ENCODE results near the gene HOXA3.

The HOXA3 gene

DNA sequence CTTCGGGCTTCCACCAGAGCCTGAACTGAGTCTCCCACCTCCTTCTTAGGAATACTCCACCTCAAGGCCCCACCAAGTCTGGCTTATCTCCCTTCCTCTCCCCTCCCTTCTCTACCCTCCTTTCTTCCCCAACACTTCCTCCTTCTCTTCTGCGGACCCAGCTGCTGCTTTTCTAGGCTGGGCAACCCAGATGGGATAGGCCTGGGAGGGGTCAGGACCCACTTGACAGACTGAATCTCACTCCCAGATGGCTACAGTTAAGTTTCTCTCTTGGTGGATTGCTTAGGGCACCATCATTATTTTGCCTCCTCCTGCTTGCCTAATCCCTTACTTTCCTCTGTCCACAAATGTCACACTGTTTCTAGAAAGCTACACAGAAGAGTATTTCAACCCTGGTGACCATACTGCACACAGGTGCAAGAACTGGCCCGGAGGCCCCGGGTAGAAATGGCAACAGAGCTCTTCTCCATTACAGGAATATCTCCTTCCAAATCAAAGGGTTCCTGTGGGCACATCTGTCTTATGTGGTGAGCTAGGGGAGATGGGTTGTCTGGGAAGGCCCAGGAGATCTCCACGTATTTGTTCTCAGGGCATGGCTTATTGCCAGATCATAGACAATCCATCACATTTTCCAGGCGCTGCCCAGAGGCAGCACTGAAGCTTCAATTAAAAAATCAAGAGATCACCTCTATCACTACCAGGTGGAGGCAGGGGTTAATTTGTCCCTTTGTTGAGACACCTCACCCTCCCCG lies 37.8 kb upstream of the HOXA3 start:
- no peak for DNase-seq
- H3K4me3 ChIP-seq (ENCODE audit: low read depth, low read length) = no peak overlapping the region
- peaks cover 98% of the 10 kb centered on the region for H3K27me3 ChIP-seq (replicated peaks)
- H3K27ac ChIP-seq = no peak overlapping the region
- TF ChIP-seq, protein P1, sequence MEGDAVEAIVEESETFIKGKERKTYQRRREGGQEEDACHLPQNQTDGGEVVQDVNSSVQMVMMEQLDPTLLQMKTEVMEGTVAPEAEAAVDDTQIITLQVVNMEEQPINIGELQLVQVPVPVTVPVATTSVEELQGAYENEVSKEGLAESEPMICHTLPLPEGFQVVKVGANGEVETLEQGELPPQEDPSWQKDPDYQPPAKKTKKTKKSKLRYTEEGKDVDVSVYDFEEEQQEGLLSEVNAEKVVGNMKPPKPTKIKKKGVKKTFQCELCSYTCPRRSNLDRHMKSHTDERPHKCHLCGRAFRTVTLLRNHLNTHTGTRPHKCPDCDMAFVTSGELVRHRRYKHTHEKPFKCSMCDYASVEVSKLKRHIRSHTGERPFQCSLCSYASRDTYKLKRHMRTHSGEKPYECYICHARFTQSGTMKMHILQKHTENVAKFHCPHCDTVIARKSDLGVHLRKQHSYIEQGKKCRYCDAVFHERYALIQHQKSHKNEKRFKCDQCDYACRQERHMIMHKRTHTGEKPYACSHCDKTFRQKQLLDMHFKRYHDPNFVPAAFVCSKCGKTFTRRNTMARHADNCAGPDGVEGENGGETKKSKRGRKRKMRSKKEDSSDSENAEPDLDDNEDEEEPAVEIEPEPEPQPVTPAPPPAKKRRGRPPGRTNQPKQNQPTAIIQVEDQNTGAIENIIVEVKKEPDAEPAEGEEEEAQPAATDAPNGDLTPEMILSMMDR (IDR thresholded peaks at IDR 0.05; ENCODE audit: low read depth, low read length, missing control alignments) = no peak
- no peaks in the 10 kb centered on the region for H3K36me3 ChIP-seq (replicated peaks)
- in situ Hi-C loops (cut with HindIII; ENCODE audit: low pct_ligation_motif_present, low sequenced_read_pairs) = no loop called here

DNA sequence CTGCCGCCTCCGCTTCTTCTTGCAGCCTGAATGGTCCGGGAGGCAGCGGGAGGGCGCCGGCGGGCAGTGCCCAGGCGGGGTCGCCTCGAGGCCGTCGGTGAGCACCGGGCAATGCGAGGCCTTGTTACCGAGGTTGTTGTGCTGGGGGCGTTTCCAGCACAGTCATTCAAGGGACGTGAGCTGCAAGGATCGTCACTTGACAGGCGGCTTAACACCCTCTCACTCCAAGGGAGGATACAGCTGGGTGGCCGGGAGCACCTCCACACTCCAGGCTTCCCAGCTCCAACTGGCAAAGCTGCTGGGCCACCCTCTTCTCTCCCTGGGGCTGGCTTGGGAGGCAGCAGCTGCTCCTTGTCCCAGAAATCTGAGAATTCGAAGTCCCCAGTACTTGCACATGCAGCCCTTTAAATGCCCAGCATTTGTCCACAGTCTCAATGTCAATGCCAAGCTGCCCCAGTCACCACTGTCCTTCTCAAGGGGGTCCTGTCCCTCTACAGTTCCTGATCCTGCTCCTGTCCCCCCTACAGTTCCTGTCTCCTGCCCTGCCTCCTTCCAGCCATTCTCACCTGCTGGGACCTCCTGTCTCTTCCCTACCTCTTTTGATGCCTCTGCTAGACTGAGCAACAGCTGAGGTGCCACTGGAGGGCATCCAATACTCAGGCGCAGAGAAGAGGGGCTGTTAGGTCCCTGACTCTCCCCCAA lies 37.1 kb upstream of the HOXA3 start:
- no peak for DNase-seq
- no peak overlapping the region for H3K4me3 ChIP-seq (ENCODE audit: low read depth, low read length)
- no peaks in the 10 kb centered on the region for H3K36me3 ChIP-seq (replicated peaks)
- H3K27ac ChIP-seq = no peak overlapping the region
- in situ Hi-C loops (cut with HindIII; ENCODE audit: low pct_ligation_motif_present, low sequenced_read_pairs) = no loop called here
- H3K27me3 ChIP-seq (replicated peaks) = peaks cover 98% of the 10 kb centered on the region
- TF ChIP-seq, protein P1 (IDR thresholded peaks at IDR 0.05; ENCODE audit: low read depth, low read length, missing control alignments) = no peak

DNA sequence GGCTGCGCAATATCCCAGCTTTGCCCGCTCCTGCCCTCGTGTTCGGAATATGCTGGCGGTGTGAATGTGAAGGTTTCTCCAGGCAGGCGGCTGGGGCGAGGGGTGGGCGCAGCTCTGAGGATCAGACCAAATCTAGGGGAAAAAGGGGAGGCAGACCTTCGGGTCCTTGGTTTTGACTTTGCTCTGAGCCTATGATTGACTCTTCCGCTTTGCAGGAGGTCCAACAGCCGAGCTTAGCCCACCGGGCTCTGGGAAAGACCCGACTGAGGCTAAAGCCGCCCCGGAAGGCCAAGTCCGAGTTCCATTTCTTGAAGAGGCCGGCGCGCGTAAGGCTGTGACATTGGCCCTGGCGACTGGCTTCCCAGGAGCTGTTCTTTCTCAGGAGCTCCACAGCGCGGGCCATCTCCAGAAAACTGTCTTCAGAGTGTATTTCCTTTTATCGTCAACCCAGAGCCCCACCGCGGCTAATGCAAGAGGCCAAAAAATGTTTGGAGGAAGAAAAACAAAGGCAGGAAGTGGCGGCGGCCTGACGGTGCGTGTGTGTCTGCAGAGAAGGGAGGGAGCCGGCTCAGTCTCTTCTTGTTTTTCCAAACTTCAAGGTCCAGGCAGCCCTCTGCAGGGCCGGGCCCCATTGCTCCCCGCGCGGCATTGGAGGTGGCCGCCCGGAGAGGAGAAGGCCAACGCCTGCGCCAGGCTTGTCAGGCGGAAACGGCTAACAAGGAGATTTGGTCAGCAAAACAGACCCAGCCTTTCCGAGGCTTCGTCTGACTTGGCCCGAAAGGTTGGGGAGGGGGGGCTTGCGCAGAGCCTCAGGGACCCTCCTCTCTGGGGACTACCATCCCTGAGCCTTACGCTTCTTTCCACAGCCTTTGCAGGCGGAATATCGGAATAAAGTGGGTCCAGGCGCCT lies 36.3 kb upstream of the HOXA3 start:
- Histone ChIP-seq H3K36me3 (replicated peaks) (no peaks in the 10 kb centered on the region), H3K27ac (no peak overlapping the region), H3K4me3 (ENCODE audit: low read depth, low read length) (no peak overlapping the region), H3K27me3 (replicated peaks) (peaks cover 98% of the 10 kb centered on the region)
- TF ChIP-seq, protein P1 (IDR thresholded peaks at IDR 0.05; ENCODE audit: low read depth, low read length, missing control alignments) = no peak
- DNase-seq = no peak
- in situ Hi-C loops (cut with HindIII; ENCODE audit: low pct_ligation_motif_present, low sequenced_read_pairs) = no loop called here

DNA sequence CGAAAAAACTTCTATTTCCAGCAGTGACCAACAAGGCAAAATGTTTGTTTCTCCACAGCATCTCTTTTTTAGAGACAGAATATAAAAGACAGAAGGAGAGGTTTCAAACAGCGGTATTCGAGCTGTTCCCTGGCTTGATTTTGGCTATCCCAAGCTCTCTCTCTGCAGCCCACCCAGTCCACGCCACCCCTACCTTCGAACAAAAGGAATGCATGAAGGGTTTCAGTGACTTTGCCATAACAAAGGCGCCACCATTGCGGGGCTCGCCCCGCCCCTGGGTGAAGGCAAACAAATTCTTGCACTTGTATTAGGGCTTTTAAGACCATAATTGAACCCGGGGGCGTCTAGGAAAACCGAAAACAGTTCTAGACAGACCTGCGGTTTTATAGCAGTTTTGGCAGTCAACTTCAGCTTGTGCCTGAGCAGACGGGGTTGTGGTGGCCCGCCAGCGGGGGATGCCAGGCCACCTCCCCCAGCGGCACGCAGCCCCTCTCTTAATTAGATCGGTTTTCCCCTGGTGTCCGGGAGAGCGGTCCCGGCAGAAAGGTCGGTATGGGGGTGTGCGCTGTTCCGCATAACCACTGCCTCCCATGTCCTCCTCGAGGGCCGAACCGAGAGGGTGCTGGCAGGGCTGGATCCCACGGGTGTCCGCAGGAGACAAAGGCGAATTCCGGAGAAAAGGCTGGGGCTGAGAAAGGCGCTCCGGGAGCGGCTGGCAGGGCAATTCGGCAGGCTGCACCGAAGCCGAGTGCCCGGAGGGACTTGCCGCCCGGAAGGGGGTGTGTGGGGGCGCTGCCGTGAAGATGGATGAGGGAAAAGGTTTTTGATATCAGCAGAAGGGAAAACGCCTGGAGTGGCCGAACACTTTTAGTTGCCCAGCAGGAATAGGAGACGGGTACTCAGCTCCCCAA lies 35.3 kb upstream of the HOXA3 start:
- TF ChIP-seq, protein P1 (IDR thresholded peaks at IDR 0.05; ENCODE audit: low read depth, low read length, missing control alignments) = no peak
- no peak for DNase-seq
- Histone ChIP-seq H3K36me3 (replicated peaks) (no peaks in the 10 kb centered on the region), H3K27me3 (replicated peaks) (peaks cover 97% of the 10 kb centered on the region), H3K27ac (no peak overlapping the region), H3K4me3 (ENCODE audit: low read depth, low read length) (no peak overlapping the region)
- in situ Hi-C loops (cut with HindIII; ENCODE audit: low pct_ligation_motif_present, low sequenced_read_pairs) = no loop called here
